Lower lobe of right lung (tissue), 2 donors: ENCODE results near the gene SIPA1L2. TPM values are rescaled to one million over a fixed set of nuclear protein-coding genes. Genes with fewer than 3 reads are reported as not detected.

Source experiments
- ATAC-seq, 2 donors: fragments of 200-7000 bp; cut with Tn5 transposase; one replicate each; pipeline ENCODE4 v1.9.1; 2020 to 2022; ENCODE audit warnings: mild to moderate bottlenecking in 2 of 2, moderate library complexity in 2 of 2
- DNase-seq: peaks from one replicate; pipeline ENCODE4 v3.0.0-alpha.2; 2020
- H3K27ac ChIP-seq: fragments of 200-600 bp; one replicate; pipeline ENCODE4 v1.8.0; 2022
- H3K27me3 ChIP-seq: fragments of 200-600 bp; one replicate; pipeline ENCODE4 v1.8.0; 2022; ENCODE audit warnings: low read depth
- H3K36me3 ChIP-seq: fragments of 200-600 bp; one replicate; pipeline ENCODE4 v1.8.0; 2022; ENCODE audit warnings: mild to moderate bottlenecking
- H3K4me1 ChIP-seq: fragments of 200-600 bp; one replicate; pipeline ENCODE4 v1.8.0; 2022
- H3K4me3 ChIP-seq: fragments of 200-600 bp; one replicate; pipeline ENCODE4 v1.8.0; 2022; ENCODE audit warnings: mild to moderate bottlenecking
- H3K9me3 ChIP-seq: fragments of 200-600 bp; one replicate; pipeline ENCODE4 v1.8.0; 2022
- CTCF ChIP-seq: fragments of 200-600 bp; IDR thresholded peaks from one replicate; pipeline ENCODE4 v1.8.0; 2022; ENCODE audit warnings: antibody characterized with exemption, mild to moderate bottlenecking
- intact Hi-C: fragments of 100-400 bp; cut with DNase I; formaldehyde crosslinking; loops from one replicate; pipeline ENCODE4 v1.11.0; 2022
- total RNA-seq: library from RNA; stranded (reverse); fragmentation: NEBNext Ultra II Directional; extraction: Animal tissue kit (Norgen Biotek cat#: 25700); gene quantifications from one replicate; pipeline ENCODE4 v1.2.1, GENCODE V29; 2021
- donor health status: DM: no; HTN: yes; CAD: no; lungs with severe emphysema.

The SIPA1L2 gene
- total RNA-seq, 1 donor from 2014 or later: 45.5 TPM

GRCh38 chr1:232586679-232587078, 43.3 kb downstream of the SIPA1L2 start:
- intact Hi-C loops: no loop called here
- Histone ChIP-seq H3K4me3 (no peak overlapping the region), H3K27me3 (no peaks in the 10 kb centered on the region), H3K9me3 (no peaks in the 10 kb centered on the region), H3K27ac (no peak overlapping the region), H3K36me3 (no peaks in the 10 kb centered on the region), H3K4me1 (peaks cover 39% of the 10 kb centered on the region)
- no peak for ATAC-seq
- TF ChIP-seq CTCF: no peak
- DNase-seq: no peak

GRCh38 chr1:232585486-232585885, 44.4 kb downstream of the SIPA1L2 start:
- TF ChIP-seq CTCF: no peak
- no peak overlapping the region for H3K4me3 ChIP-seq
- intact Hi-C loops: no loop called here
- H3K9me3 ChIP-seq: no peaks in the 10 kb centered on the region
- ATAC-seq (no peak), DNase-seq (no peak)
- H3K36me3 ChIP-seq: no peaks in the 10 kb centered on the region
- H3K4me1 ChIP-seq: peaks cover 28% of the 10 kb centered on the region
- no peaks in the 10 kb centered on the region for H3K27me3 ChIP-seq
- no peak overlapping the region for H3K27ac ChIP-seq

- H3K27me3 ChIP-seq: no peaks in the 10 kb centered on the region
- DNase-seq (no peak), ATAC-seq (no peak)
- H3K9me3 ChIP-seq: no peaks in the 10 kb centered on the region
- H3K4me3 ChIP-seq: no peak overlapping the region
- intact Hi-C loops: no loop called here
- H3K27ac ChIP-seq: no peak overlapping the region
- TF ChIP-seq CTCF: no peak
- no peaks in the 10 kb centered on the region for H3K36me3 ChIP-seq
- peaks cover 45% of the 10 kb centered on the region for H3K4me1 ChIP-seq
These were observed 48.0 kb downstream of the SIPA1L2 start for GRCh38 chr1:232581932-232582331.

Other genes with a start within 250 kb of the SIPA1L2 start
- 2.6 TPM for gene MAP10, start 175.3 kb upstream of the SIPA1L2 start, total RNA-seq